Breast epithelium (tissue), 4 donors: ENCODE measurements around the gene PHTF2. TPM values are rescaled to one million over a fixed set of nuclear protein-coding genes. Genes with fewer than 3 reads are reported as not detected.

ENCODE experiments used
- DNase-seq, 2 donors: peaks; one replicate each; pipeline ENCODE4 v3.0.0-alpha.2; 2019; ENCODE audit warnings: low spot score in 2 of 2
- H3K27ac ChIP-seq, 2 donors: fragments of 200-600 bp; sonication (generic) in 1 of 2; one replicate each; pipeline ENCODE4 v1.5.1; 2016 to 2019; ENCODE audit warnings: mild to moderate bottlenecking in 1 of 2
- H3K27me3 ChIP-seq, 2 donors: fragments of 200-600 bp; sonication (generic) in 1 of 2; one replicate each; pipeline versions ENCODE4 v1.5.1 to v1.6.0; 2017 to 2019; ENCODE audit warnings: control low read depth in 1 of 2, mild to moderate bottlenecking in 1 of 2
- H3K36me3 ChIP-seq: fragments of 200-600 bp; one replicate; pipeline ENCODE4 v1.5.1; 2019
- H3K4me1 ChIP-seq, 2 donors: fragments of 200-600 bp; sonication (generic); one replicate each; pipeline ENCODE4 v1.5.1; 2016 to 2019; ENCODE audit warnings: control low read depth in 1 of 2
- H3K4me3 ChIP-seq, 3 donors: fragments of 200-600 bp; sonication (generic); 1 replicate in 2 of 3; 2 replicates in 1 of 3; pipeline ENCODE4 v1.5.1; 2016 to 2019; ENCODE audit warnings: mild to moderate bottlenecking in 3 of 3, moderate library complexity in 2 of 3
- H3K9me3 ChIP-seq, 2 donors: fragments of 200-600 bp; sonication (generic) in 1 of 2; one replicate each; pipeline ENCODE4 v1.5.1; 2016 to 2019; ENCODE audit warnings: control low read depth in 1 of 2
- POLR2A ChIP-seq: fragments of 450-650 bp; IDR thresholded peaks from one replicate; pipeline ENCODE4 v1.6.1; 2016; ENCODE audit warnings: antibody characterized with exemption, mild to moderate bottlenecking, moderate library complexity
- POLR2AphosphoS5 ChIP-seq, 3 donors: sonication (generic); formaldehyde crosslinking; IDR thresholded peaks; one replicate each; pipeline ENCODE4 v1.6.1; 2017; ENCODE audit warnings: antibody characterized with exemption in 3 of 3
- intact Hi-C: fragments of 100-400 bp; cut with DNase I; formaldehyde crosslinking; loops from one replicate; pipeline ENCODE4 v1.15.1; 2023; ENCODE audit warnings: low total_unique reads
- total RNA-seq, 3 donors: library from RNA; depleted of rRNA; stranded (reverse); fragments of >200 nt; gene quantifications; one replicate each; pipeline ENCODE4 v1.1.0, GENCODE V29; 2016
- TF ChIP-seq, protein P1 (sequence below), 3 donors: fragments of 450-650 bp; IDR thresholded peaks; one replicate each; pipeline ENCODE4 v1.5.1; 2016 to 2017; ENCODE audit warnings: antibody characterized with exemption in 3 of 3, mild to moderate bottlenecking in 3 of 3, moderate library complexity in 3 of 3

The PHTF2 gene
- total RNA-seq, 3 donors from 2014 or later: 17.0 to 23.5 (median 19.2) TPM

- Histone ChIP-seq H3K4me3 (no peak overlapping the region), H3K9me3 (no peaks in the 10 kb centered on the region), H3K36me3 (no peaks in the 10 kb centered on the region), H3K4me1 (no peaks in the 10 kb centered on the region), H3K27me3 (no peaks in the 10 kb centered on the region), H3K27ac (no peak overlapping the region)
- intact Hi-C loops: no loop called here
- TF ChIP-seq POLR2A: no peak
- no peak for TF ChIP-seq POLR2AphosphoS5 (IDR thresholded peaks at IDR 0.05)
- TF ChIP-seq, protein P1, sequence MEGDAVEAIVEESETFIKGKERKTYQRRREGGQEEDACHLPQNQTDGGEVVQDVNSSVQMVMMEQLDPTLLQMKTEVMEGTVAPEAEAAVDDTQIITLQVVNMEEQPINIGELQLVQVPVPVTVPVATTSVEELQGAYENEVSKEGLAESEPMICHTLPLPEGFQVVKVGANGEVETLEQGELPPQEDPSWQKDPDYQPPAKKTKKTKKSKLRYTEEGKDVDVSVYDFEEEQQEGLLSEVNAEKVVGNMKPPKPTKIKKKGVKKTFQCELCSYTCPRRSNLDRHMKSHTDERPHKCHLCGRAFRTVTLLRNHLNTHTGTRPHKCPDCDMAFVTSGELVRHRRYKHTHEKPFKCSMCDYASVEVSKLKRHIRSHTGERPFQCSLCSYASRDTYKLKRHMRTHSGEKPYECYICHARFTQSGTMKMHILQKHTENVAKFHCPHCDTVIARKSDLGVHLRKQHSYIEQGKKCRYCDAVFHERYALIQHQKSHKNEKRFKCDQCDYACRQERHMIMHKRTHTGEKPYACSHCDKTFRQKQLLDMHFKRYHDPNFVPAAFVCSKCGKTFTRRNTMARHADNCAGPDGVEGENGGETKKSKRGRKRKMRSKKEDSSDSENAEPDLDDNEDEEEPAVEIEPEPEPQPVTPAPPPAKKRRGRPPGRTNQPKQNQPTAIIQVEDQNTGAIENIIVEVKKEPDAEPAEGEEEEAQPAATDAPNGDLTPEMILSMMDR (IDR thresholded peaks at IDR 0.05): no peak
- DNase-seq: no peak
Measured at GRCh38 chr7:77960336-77960735, 161.8 kb downstream of the PHTF2 start.

DNA sequence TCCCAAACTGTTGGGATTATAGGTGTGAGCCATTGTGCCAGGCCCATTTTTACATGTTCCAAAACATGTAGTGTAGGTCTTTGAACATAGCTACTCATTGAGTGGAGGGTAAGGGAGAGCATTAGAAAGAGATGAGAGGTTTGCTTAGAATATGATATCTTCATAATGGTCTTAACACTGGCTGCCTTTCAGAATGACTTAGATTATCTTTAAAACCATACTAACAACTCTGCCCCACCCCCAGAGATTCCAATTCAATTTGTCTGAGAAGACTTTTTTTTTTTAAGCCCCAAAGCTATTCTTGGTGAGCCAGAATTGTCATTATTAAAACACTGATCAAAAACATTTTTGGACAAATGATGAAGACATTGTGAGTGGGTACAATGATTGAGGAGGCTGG lies 168.9 kb downstream of the PHTF2 start:
- Histone ChIP-seq H3K36me3 (no peaks in the 10 kb centered on the region), H3K9me3 (no peaks in the 10 kb centered on the region), H3K27me3 (no peaks in the 10 kb centered on the region), H3K4me3 (no peak overlapping the region), H3K27ac (no peak overlapping the region), H3K4me1 (no peaks in the 10 kb centered on the region)
- DNase-seq: no peak
- TF ChIP-seq POLR2A: no peak
- TF ChIP-seq, protein P1 (IDR thresholded peaks at IDR 0.05): no peak
- no peak for TF ChIP-seq POLR2AphosphoS5 (IDR thresholded peaks at IDR 0.05)
- intact Hi-C loops: no loop called here

DNA sequence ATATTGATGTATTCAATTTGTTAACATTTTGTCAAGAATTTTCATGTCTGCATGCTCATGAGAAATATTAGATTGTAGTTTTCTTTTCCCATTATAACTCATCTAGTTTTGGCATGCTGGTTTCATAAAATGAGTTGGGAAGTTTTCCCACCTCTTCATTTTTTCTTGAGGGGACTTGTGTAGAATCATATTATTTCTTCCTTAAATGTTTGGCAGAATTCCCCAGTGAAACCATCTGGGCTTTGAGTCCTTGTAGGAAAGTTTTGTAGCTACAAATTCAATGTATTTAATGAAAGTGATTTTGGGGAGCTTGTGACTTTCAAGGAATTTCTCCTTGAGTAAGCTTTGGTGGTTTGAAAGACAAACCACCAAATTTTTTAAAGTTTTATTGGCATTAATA lies 173.2 kb downstream of the PHTF2 start:
- no peak overlapping the region for H3K4me3 ChIP-seq
- no peak overlapping the region for H3K27ac ChIP-seq
- intact Hi-C loops: no loop called here
- DNase-seq: no peak
- no peaks in the 10 kb centered on the region for H3K36me3 ChIP-seq
- TF ChIP-seq POLR2A (no peak), POLR2AphosphoS5 (IDR thresholded peaks at IDR 0.05) (no peak)
- TF ChIP-seq, protein P1 (IDR thresholded peaks at IDR 0.05): no peak
- H3K27me3 ChIP-seq: no peaks in the 10 kb centered on the region
- no peaks in the 10 kb centered on the region for H3K4me1 ChIP-seq
- H3K9me3 ChIP-seq: no peaks in the 10 kb centered on the region

GRCh38 chr7:77975672-77976480 lies 177.3 kb downstream of the PHTF2 start:
- no peaks in the 10 kb centered on the region for H3K9me3 ChIP-seq
- intact Hi-C loops: no loop called here
- H3K36me3 ChIP-seq: no peaks in the 10 kb centered on the region
- no peak for DNase-seq
- H3K4me3 ChIP-seq: no peak overlapping the region
- no peaks in the 10 kb centered on the region for H3K4me1 ChIP-seq
- no peak overlapping the region for H3K27ac ChIP-seq
- H3K27me3 ChIP-seq: no peaks in the 10 kb centered on the region
- no peak for TF ChIP-seq POLR2A
- TF ChIP-seq, protein P1 (IDR thresholded peaks at IDR 0.05): no peak
- TF ChIP-seq POLR2AphosphoS5 (IDR thresholded peaks at IDR 0.05): no peak

DNA sequence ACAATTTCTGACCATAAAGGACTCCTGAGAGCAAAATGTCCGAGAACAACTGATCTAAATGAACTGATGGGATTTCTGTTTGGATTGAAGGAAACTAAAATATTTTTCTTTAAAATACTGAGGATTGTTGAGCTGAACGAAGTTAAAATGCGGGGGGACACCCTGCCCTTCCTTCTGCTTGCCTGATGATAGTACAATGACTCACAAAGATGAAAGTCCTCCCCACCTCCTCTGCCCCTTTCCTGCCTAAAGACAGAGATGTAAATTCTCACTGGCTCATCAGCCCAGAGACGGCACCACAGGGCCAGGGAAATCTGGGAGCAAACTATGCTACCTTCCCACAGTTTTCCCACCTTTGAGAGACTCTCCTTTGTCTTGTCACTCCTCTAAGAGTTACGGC lies 180.6 kb downstream of the PHTF2 start:
- DNase-seq: no peak

More for the DNA sequence above, 180.6 kb downstream of the PHTF2 start:
- Histone ChIP-seq H3K36me3 (no peaks in the 10 kb centered on the region), H3K27ac (no peak overlapping the region), H3K4me1 (no peaks in the 10 kb centered on the region), H3K9me3 (no peaks in the 10 kb centered on the region), H3K27me3 (no peaks in the 10 kb centered on the region), H3K4me3 (no peak overlapping the region)
- intact Hi-C loops: no loop called here
- no peak for TF ChIP-seq POLR2A
- no peak for TF ChIP-seq POLR2AphosphoS5 (IDR thresholded peaks at IDR 0.05)
- TF ChIP-seq, protein P1 (IDR thresholded peaks at IDR 0.05): no peak
